Thymus (tissue), 11 donors: ENCODE measurements around the gene FUBP3. TPM values are rescaled to one million over a fixed set of nuclear protein-coding genes. Genes with fewer than 3 reads are reported as not detected.

Experiments used
- DNase-seq, 9 donors: peaks; one replicate each; pipeline ENCODE4 v3.0.0-alpha.2; 2013; ENCODE audit warnings: low spot score in 9 of 9, low read depth in 6 of 9, missing footprints in 1 of 9
- H3K27ac ChIP-seq, 2 donors: one replicate each; pipeline ENCODE4 v1.5.1; 2013; ENCODE audit warnings: control low read depth in 1 of 2, low read depth in 1 of 2, low read length in 1 of 2, mild to moderate bottlenecking in 1 of 2, moderate library complexity in 1 of 2
- H3K27me3 ChIP-seq, 2 donors: one replicate each; pipeline ENCODE4 v1.5.1; 2013; ENCODE audit warnings: low read length in 1 of 2; ENCODE audit not compliant: control insufficient read depth in 2 of 2, insufficient read depth in 1 of 2
- H3K36me3 ChIP-seq, 2 donors: one replicate each; pipeline ENCODE4 v1.5.1; 2013; ENCODE audit warnings: low read length in 1 of 2, mild to moderate bottlenecking in 1 of 2, moderate library complexity in 1 of 2; ENCODE audit not compliant: control insufficient read depth in 2 of 2, insufficient read depth in 2 of 2
- H3K4me1 ChIP-seq, 2 donors: one replicate each; pipeline ENCODE4 v1.5.1; 2013; ENCODE audit warnings: low read length in 2 of 2; ENCODE audit not compliant: control insufficient read depth in 2 of 2, insufficient read depth in 2 of 2
- H3K4me3 ChIP-seq, 2 donors: one replicate each; pipeline ENCODE4 v1.5.1; 2013; ENCODE audit warnings: low read length in 2 of 2, control low read depth in 1 of 2, mild to moderate bottlenecking in 1 of 2
- H3K9me3 ChIP-seq, 2 donors: one replicate each; pipeline ENCODE4 v1.5.1; 2013; ENCODE audit warnings: low read length in 1 of 2, mild to moderate bottlenecking in 1 of 2; ENCODE audit not compliant: control insufficient read depth in 2 of 2, insufficient read depth in 1 of 2
- WGBS: extraction: QIAGEN DNeasy Blood & Tissue Kit; methylation state at CpG from one replicate; pipeline ENCODE4 v1.1.7; 2013; 5-methylcytosine and 5-hydroxymethylcytosine counted together
- polyA plus RNA-seq: library from polyadenylated mRNA; stranded (reverse); fragments of 200-250 nt; gene quantifications from one replicate; pipeline ENCODE4 v1.2.3, GENCODE V29; 2013
- total RNA-seq: library from RNA; stranded (reverse); fragments of 120-200 nt; gene quantifications from one replicate; pipeline ENCODE4 v1.2.4, GENCODE V29; 2013
- donor health status: healthy.

Gene FUBP3
- total and polyA plus RNA-seq, 2 donors, result 24.2 to 26.1 TPM

GRCh38 chr9:130639866-130640555 lies 60.6 kb downstream of the FUBP3 start:
- no peak for DNase-seq
- Histone ChIP-seq H3K4me1 (no peaks in the 10 kb centered on the region), H3K36me3 (peaks cover 19 to 27% of the 10 kb centered on the region in 2 donors), H3K4me3 (no peak overlapping the region), H3K9me3 (no peaks in the 10 kb centered on the region), H3K27me3 (no peaks in the 10 kb centered on the region), H3K27ac (no peak overlapping the region)
- WGBS, result 98% methylated on average over 17 of the region's 17 CpGs

GRCh38 chr9:130640681-130641080 lies 61.3 kb downstream of the FUBP3 start:
- 88% methylated on average over 7 of the region's 7 CpGs for WGBS
- no peaks in the 10 kb centered on the region for H3K4me1 ChIP-seq
- no peak overlapping the region for H3K4me3 ChIP-seq
- peak overlapping the region in 1 of 2 donors; percentile 1 for H3K27ac ChIP-seq
- DNase-seq, result no peak
- H3K27me3 ChIP-seq, result no peaks in the 10 kb centered on the region
- no peaks in the 10 kb centered on the region for H3K9me3 ChIP-seq
- peaks cover 15 to 21% of the 10 kb centered on the region in 2 donors for H3K36me3 ChIP-seq

- H3K4me1 ChIP-seq, result no peaks in the 10 kb centered on the region
- 89% methylated on average over 8 of the region's 8 CpGs for WGBS
- H3K27ac ChIP-seq, result no peak overlapping the region
- DNase-seq, result no peak
- no peaks in the 10 kb centered on the region for H3K27me3 ChIP-seq
- H3K9me3 ChIP-seq, result no peaks in the 10 kb centered on the region
- peaks cover 5 to 8% of the 10 kb centered on the region in 2 donors for H3K36me3 ChIP-seq
- no peak overlapping the region for H3K4me3 ChIP-seq
These were observed 63.5 kb downstream of the FUBP3 start for GRCh38 chr9:130642926-130643325.

- DNase-seq, result no peak
- H3K9me3 ChIP-seq, result no peaks in the 10 kb centered on the region
- H3K27me3 ChIP-seq, result peaks cover 7 to 40% of the 10 kb centered on the region in 2 donors
- 88% methylated on average over 15 of the region's 15 CpGs for WGBS
- H3K4me3 ChIP-seq, result no peak overlapping the region
- H3K27ac ChIP-seq, result no peak overlapping the region
- H3K4me1 ChIP-seq, result no peaks in the 10 kb centered on the region
- H3K36me3 ChIP-seq, result no peaks in the 10 kb centered on the region
These were observed 71.8 kb downstream of the FUBP3 start for GRCh38 chr9:130651221-130651620.

- H3K4me1 ChIP-seq, result no peaks in the 10 kb centered on the region
- no peaks in the 10 kb centered on the region for H3K9me3 ChIP-seq
- H3K27me3 ChIP-seq, result peaks cover 10 to 45% of the 10 kb centered on the region in 2 donors
- DNase-seq, result no peak
- no peak overlapping the region for H3K4me3 ChIP-seq
- H3K36me3 ChIP-seq, result no peaks in the 10 kb centered on the region
- H3K27ac ChIP-seq, result no peak overlapping the region
- WGBS, result 97% methylated on average over 18 of the region's 18 CpGs
These were observed 72.4 kb downstream of the FUBP3 start for GRCh38 chr9:130651752-130652151.

- H3K27me3 ChIP-seq, result peaks cover 33 to 76% of the 10 kb centered on the region in 2 donors
- H3K27ac ChIP-seq, result no peak overlapping the region
- H3K36me3 ChIP-seq, result no peaks in the 10 kb centered on the region
- 90% methylated on average over 6 of the region's 6 CpGs for WGBS
- no peak overlapping the region for H3K4me3 ChIP-seq
- H3K9me3 ChIP-seq, result peaks cover 0 to 1% of the 10 kb centered on the region in 2 donors
- no peak for DNase-seq
- peaks cover 0 to 2% of the 10 kb centered on the region in 2 donors for H3K4me1 ChIP-seq
These were observed 75.5 kb downstream of the FUBP3 start for GRCh38 chr9:130654879-130655278.

- Histone ChIP-seq H3K4me3 (no peak overlapping the region), H3K27me3 (peaks cover 74 to 96% of the 10 kb centered on the region in 2 donors), H3K27ac (no peak overlapping the region), H3K36me3 (no peaks in the 10 kb centered on the region), H3K4me1 (peaks cover 0 to 6% of the 10 kb centered on the region in 2 donors), H3K9me3 (peaks cover 1 to 6% of the 10 kb centered on the region in 2 donors)
- DNase-seq, result no peak
- 24% methylated on average over 52 of the region's 52 CpGs for WGBS
These were observed 79.7 kb downstream of the FUBP3 start for GRCh38 chr9:130658893-130659698.

- H3K27ac ChIP-seq, result no peak overlapping the region
- no peak overlapping the region for H3K4me3 ChIP-seq
- H3K4me1 ChIP-seq, result peaks cover 0 to 6% of the 10 kb centered on the region in 2 donors
- H3K36me3 ChIP-seq, result no peaks in the 10 kb centered on the region
- peaks cover 80 to 99% of the 10 kb centered on the region in 2 donors for H3K27me3 ChIP-seq
- DNase-seq, result no peak
- WGBS, result 4% methylated on average over 58 of the region's 58 CpGs
- peaks cover 1 to 6% of the 10 kb centered on the region in 2 donors for H3K9me3 ChIP-seq
These were observed 80.4 kb downstream of the FUBP3 start for GRCh38 chr9:130659699-130660248.

GRCh38 chr9:130660326-130660682 lies 80.9 kb downstream of the FUBP3 start:
- peaks cover 1 to 6% of the 10 kb centered on the region in 2 donors for H3K9me3 ChIP-seq
- whole genome bisulfite sequencing, result 5% methylated on average over 33 of the region's 33 CpGs
- H3K27me3 ChIP-seq, result peaks cover 82 to 100% of the 10 kb centered on the region in 2 donors
- H3K4me3 ChIP-seq, result no peak overlapping the region
- no peak overlapping the region for H3K27ac ChIP-seq
- no peaks in the 10 kb centered on the region for H3K36me3 ChIP-seq
- H3K4me1 ChIP-seq, result peaks cover 0 to 6% of the 10 kb centered on the region in 2 donors
- no peak for DNase-seq
